Measurements from ENCODE around the gene SF3B6.

SF3B6 gene

DNA sequence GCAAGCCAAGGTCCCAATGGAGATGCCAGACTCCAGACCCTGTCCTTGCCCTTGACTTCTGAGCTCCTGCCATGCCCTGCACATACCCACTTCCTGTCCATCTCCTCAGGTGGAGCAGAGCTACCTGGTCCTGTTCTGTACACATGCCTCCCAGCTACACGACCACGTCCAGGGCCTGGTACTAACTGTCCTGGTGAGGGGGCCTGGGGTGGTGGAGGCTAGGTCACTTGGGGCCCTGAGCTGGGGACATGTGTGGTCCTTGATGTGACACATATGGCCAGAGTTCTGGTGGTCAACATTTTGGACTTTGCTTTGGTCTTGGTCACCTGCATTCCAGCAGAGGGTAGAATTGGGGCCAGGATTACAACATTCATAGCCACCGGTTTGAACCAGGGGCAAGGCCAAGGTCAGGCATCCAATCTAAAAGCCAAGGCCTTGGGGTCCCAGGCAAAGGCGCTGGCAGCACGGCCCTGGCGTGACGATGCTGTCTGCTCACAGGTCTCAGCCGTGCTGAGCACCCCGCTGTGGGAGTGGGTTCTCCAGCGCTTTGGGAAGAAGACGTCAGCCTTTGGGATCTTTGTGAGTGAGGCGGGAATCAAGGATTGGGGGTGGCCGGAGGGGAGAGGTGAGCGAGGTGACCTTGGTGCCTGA lies 53.7 kb downstream of the SF3B6 start:
- no peak for DNase-seq (ENCODE audit: extremely low read depth, insufficient read length)
- Histone ChIP-seq H3K27me3 (replicated peaks; ENCODE audit: control insufficient read depth, insufficient read depth, low read length) (no peaks in the 10 kb centered on the region), H3K4me3 (replicated peaks; ENCODE audit: low read depth, low read length) (no peak overlapping the region), H3K36me3 (ENCODE audit: control insufficient read depth, insufficient read depth, low read length) (peaks cover 7% of the 10 kb centered on the region)
- TF ChIP-seq, protein P1, sequence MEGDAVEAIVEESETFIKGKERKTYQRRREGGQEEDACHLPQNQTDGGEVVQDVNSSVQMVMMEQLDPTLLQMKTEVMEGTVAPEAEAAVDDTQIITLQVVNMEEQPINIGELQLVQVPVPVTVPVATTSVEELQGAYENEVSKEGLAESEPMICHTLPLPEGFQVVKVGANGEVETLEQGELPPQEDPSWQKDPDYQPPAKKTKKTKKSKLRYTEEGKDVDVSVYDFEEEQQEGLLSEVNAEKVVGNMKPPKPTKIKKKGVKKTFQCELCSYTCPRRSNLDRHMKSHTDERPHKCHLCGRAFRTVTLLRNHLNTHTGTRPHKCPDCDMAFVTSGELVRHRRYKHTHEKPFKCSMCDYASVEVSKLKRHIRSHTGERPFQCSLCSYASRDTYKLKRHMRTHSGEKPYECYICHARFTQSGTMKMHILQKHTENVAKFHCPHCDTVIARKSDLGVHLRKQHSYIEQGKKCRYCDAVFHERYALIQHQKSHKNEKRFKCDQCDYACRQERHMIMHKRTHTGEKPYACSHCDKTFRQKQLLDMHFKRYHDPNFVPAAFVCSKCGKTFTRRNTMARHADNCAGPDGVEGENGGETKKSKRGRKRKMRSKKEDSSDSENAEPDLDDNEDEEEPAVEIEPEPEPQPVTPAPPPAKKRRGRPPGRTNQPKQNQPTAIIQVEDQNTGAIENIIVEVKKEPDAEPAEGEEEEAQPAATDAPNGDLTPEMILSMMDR (IDR thresholded peaks at IDR 0.05; ENCODE audit: insufficient read depth, low read length, poor library complexity, severe bottlenecking), result no peak

DNA sequence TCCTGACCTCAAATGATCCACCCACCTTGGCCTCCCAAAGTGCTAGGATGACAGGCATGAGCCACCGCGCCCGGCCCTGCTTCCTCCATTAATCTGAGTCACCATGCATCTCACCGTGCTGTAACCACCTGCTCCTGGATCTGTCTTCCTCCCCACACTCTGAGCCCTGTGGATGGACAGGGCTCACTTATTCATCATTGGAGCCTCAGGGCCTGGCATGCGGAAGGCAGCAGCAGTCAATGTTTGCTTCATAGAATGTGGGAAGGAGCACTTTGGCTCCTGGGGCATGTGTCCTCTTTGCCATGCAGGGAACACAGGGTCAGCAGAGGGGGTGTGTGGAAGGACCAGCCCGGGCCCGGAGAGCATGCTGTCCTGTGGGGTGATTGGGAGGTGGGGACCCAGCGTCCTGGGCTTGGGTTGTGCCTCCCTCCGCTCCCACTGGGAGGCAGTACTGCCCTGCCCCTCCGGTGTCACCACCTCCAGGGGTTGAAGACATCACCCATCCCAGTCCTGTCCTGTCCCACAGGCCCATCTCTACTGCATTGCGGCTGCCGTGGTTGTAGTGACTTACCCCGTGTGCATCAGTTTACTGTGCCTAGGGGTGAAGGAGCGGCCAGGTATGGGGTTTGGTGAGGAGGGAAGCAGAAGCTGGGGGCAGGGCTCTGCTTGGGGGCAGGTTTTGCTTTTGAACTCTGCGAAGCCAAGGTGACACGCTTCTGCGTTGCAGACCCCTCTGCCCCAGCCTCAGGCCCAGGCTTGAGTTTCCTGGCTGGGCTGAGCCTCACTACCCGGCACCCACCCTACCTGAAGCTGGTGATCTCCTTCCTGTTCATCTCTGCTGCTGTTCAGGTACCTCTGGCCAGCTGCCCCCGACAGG lies 54.8 kb downstream of the SF3B6 start:
- TF ChIP-seq, protein P1 (IDR thresholded peaks at IDR 0.05; ENCODE audit: insufficient read depth, low read length, poor library complexity, severe bottlenecking), result peak; percentile 41
- Histone ChIP-seq H3K4me3 (replicated peaks; ENCODE audit: low read depth, low read length) (no peak overlapping the region), H3K36me3 (ENCODE audit: control insufficient read depth, insufficient read depth, low read length) (peaks cover 7% of the 10 kb centered on the region), H3K27me3 (replicated peaks; ENCODE audit: control insufficient read depth, insufficient read depth, low read length) (no peaks in the 10 kb centered on the region)
- no peak for DNase-seq (ENCODE audit: extremely low read depth, insufficient read length)

DNA sequence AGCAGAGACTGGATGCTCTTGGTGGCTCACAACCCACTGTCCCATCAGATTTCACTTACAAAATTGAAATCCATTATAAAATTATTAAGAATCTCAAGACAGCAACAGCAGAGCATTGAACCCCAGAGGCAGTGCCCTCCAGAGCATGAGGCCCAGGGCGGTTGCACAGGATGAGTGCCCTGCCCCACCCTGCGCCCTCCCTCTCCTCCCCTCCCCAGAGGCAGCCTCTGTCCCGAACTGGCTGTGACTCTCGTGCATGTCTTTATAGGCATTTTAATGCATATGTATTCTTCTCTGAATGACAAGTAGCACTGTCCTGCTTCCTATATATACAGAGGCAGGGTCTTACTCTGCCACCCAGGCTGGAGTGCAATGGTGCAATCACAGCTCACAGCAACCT lies 55.9 kb downstream of the SF3B6 start:
- DNase-seq (ENCODE audit: extremely low read depth, insufficient read length), result no peak
- Histone ChIP-seq H3K36me3 (ENCODE audit: control insufficient read depth, insufficient read depth, low read length) (peaks cover 7% of the 10 kb centered on the region), H3K4me3 (replicated peaks; ENCODE audit: low read depth, low read length) (no peak overlapping the region), H3K27me3 (replicated peaks; ENCODE audit: control insufficient read depth, insufficient read depth, low read length) (no peaks in the 10 kb centered on the region)
- TF ChIP-seq, protein P1 (IDR thresholded peaks at IDR 0.05; ENCODE audit: insufficient read depth, low read length, poor library complexity, severe bottlenecking), result no peak

DNA sequence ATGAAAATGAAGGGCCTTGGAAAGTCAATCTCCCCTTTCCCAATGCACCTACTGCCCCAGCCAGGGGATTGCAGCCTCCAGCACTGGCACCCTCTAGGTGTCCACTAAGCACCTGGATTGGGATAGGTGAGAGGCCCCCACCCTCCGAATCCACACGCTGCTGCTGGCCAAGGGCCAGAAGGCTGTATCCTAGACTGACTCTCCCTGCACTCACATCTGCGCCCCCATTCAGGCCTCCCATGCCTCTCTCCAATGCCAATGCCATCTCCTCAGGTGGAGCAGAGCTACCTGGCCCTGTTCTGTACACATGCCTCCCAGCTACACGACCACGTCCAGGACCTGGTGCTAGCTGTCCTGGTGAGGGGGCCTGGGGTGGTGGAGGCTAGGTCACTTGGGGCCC lies 56.4 kb downstream of the SF3B6 start:
- H3K4me3 ChIP-seq (replicated peaks; ENCODE audit: low read depth, low read length), result no peak overlapping the region
- H3K36me3 ChIP-seq (ENCODE audit: control insufficient read depth, insufficient read depth, low read length), result peaks cover 7% of the 10 kb centered on the region
- no peaks in the 10 kb centered on the region for H3K27me3 ChIP-seq (replicated peaks; ENCODE audit: control insufficient read depth, insufficient read depth, low read length)
- no peak for DNase-seq (ENCODE audit: extremely low read depth, insufficient read length)
- TF ChIP-seq, protein P1 (IDR thresholded peaks at IDR 0.05; ENCODE audit: insufficient read depth, low read length, poor library complexity, severe bottlenecking), result no peak

DNA sequence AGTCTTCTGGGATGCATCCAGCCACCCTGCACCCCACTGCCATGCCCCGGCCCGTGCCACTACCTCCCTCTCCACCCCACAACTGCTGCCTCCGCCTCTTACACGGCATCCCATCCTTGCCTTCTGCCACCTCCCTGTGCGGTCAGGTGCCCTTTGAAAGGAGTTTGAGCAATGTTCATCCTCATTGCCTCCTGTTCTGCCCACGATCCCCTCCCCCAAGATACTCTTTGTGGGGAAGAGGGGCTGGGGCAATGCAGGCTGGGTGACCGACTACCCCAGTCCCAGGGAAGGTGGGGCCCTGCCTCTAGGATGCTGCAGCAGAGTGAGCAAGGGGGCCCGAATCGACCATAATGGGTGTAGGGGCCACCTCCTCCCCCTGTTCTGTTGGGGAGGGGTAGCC lies 57.9 kb downstream of the SF3B6 start:
- TF ChIP-seq, protein P1 (IDR thresholded peaks at IDR 0.05; ENCODE audit: insufficient read depth, low read length, poor library complexity, severe bottlenecking), result no peak

More for the DNA sequence above, 57.9 kb downstream of the SF3B6 start:
- Histone ChIP-seq H3K36me3 (ENCODE audit: control insufficient read depth, insufficient read depth, low read length) (peaks cover 4% of the 10 kb centered on the region; the same call in 1 of the 2 replicates), H3K27me3 (replicated peaks; ENCODE audit: control insufficient read depth, insufficient read depth, low read length) (no peaks in the 10 kb centered on the region), H3K4me3 (replicated peaks; ENCODE audit: low read depth, low read length) (no peak overlapping the region)
- no peak for DNase-seq (ENCODE audit: extremely low read depth, insufficient read length)
